ENCODE measurements around the gene TTC7B.

Gene TTC7B

GRCh38 chr14:90691627-90692026 is 124.6 kb downstream of the TTC7B start:
- no peak for TF ChIP-seq CTCF (IDR thresholded peaks at IDR 0.05; ENCODE audit: borderline replicate concordance, insufficient read depth, low read depth, low read length)
- no peak overlapping the region for H3K4me3 ChIP-seq (ENCODE audit: low read depth, low read length)

- no peak for TF ChIP-seq CTCF (IDR thresholded peaks at IDR 0.05; ENCODE audit: borderline replicate concordance, insufficient read depth, low read depth, low read length)
These were observed 128.6 kb downstream of the TTC7B start for GRCh38 chr14:90687680-90688079.

GRCh38 chr14:90682615-90683014 is 133.6 kb downstream of the TTC7B start:
- no peak for TF ChIP-seq CTCF (IDR thresholded peaks at IDR 0.05; ENCODE audit: borderline replicate concordance, insufficient read depth, low read depth, low read length)
- H3K4me3 ChIP-seq (ENCODE audit: low read depth, low read length) = no peak overlapping the region

More at GRCh38 chr14:90687680-90688079, 128.6 kb downstream of the TTC7B start:
- H3K4me3 ChIP-seq (ENCODE audit: low read depth, low read length) = no peak overlapping the region

GRCh38 chr14:90681929-90682328 is 134.3 kb downstream of the TTC7B start:
- TF ChIP-seq CTCF (IDR thresholded peaks at IDR 0.05; ENCODE audit: borderline replicate concordance, insufficient read depth, low read depth, low read length) = no peak
- H3K4me3 ChIP-seq (ENCODE audit: low read depth, low read length) = no peak overlapping the region

GRCh38 chr14:90678846-90679362 is 137.3 kb downstream of the TTC7B start:
- no peak overlapping the region for H3K4me3 ChIP-seq (ENCODE audit: low read depth, low read length)
- no peak for TF ChIP-seq CTCF (IDR thresholded peaks at IDR 0.05; ENCODE audit: borderline replicate concordance, insufficient read depth, low read depth, low read length)

- no peak for TF ChIP-seq CTCF (IDR thresholded peaks at IDR 0.05; ENCODE audit: borderline replicate concordance, insufficient read depth, low read depth, low read length)
- no peak overlapping the region for H3K4me3 ChIP-seq (ENCODE audit: low read depth, low read length)
These were observed 137.8 kb downstream of the TTC7B start for GRCh38 chr14:90678420-90678819.

GRCh38 chr14:90677484-90678050 is 138.7 kb downstream of the TTC7B start:
- H3K4me3 ChIP-seq (ENCODE audit: low read depth, low read length) = no peak overlapping the region
- no peak for TF ChIP-seq CTCF (IDR thresholded peaks at IDR 0.05; ENCODE audit: borderline replicate concordance, insufficient read depth, low read depth, low read length)
